GM13977 (cell line): ENCODE results near the gene TRAPPC3L.

Source experiments
- DNase-seq: peaks from one replicate; pipeline ENCODE4 v3.0.0; 2012; ENCODE audit warnings: low spot score
- CTCF ChIP-seq: IDR thresholded peaks from 2 replicates; pipeline ENCODE4 v1.5.1; 2012; ENCODE audit warnings: mild to moderate bottlenecking, control low read depth; ENCODE audit not compliant: insufficient read depth; ENCODE audit errors: extremely low read depth, missing control alignments
- in situ Hi-C: fragments of 300-500 bp; cut with MboI; formaldehyde crosslinking; loops from one replicate; pipeline ENCODE4 v1.12.0; 2022; ENCODE audit warnings: low sequenced_read_pairs, low pct_unique_long_range_greater_than_20kb, mixed read lengths, inconsistent platforms; ENCODE audit not compliant: unreplicated experiment

The TRAPPC3L gene

DNA sequence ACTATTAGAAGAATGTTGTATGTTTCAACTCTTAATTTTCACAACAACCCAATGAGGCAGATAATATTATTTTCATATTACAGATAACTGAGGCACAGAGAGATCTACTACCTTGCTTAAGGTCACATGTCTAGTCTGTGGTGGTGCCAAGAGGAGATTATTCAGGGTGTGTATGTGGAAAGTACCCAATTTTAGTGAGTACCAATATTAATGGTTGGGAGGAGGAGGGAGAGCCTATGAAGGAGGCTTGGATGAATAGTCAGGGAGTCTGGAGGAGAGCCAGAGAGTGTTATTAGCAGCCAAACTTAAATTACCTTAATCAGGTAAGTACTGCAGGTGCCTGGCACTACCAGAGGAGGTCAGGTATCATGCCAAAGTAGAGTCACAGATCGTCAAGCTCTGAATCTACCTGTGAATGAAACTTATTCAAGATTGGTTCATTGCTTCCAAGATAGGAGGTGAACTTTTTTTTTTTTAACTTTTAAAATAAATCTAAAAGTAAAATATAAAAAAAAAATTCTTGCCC is 95.2 kb downstream of the TRAPPC3L start:
- DNase-seq, result no peak
- no peak for TF ChIP-seq CTCF
- in situ Hi-C loops, result no loop called here

DNA sequence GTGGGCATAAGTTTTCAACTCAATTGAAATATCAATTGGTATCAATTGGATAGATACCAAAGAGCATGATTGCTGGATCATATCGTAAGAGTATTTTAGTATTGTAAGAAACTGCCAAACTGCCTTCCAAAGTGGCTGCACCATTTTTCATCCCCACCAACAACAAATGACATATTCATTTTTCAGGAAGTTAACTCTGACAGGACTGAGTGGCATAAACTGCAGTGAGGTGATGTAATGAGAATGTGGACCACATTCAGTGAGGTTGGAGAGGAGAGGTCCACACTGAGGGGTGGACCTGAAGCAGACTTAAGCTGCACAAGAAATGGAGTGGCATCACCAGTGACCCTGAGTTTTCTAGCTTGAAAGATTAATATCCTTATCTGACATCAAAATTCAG is 95.9 kb downstream of the TRAPPC3L start:
- in situ Hi-C loops, result no loop called here
- DNase-seq, result no peak
- no peak for TF ChIP-seq CTCF

DNA sequence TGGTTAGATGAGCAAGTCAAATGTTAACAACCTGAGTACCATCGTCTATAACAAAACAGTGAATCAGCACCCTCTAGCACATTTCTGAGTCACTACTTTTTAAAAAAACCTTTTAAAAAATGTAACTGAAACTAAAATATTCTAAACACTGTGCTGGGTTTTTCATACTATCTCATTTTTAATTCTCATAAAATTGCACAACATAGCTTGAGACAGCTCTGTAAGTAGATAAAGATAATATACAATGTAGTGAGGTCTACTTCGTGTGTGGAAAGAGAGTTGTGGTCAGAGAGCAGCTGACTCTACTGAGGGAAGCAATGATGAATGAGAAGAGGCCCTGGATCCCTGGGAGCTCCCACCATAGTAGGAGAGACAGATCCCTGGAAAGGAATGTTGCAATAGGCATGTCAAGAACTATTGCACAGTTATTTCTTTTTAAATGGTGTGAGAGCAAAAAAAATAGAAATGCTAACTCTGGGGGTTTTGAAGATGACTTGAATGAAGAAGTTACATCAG is 97.9 kb downstream of the TRAPPC3L start:
- peak; percentile 9 for TF ChIP-seq CTCF
- in situ Hi-C loops, result no loop called here
- no peak for DNase-seq

DNA sequence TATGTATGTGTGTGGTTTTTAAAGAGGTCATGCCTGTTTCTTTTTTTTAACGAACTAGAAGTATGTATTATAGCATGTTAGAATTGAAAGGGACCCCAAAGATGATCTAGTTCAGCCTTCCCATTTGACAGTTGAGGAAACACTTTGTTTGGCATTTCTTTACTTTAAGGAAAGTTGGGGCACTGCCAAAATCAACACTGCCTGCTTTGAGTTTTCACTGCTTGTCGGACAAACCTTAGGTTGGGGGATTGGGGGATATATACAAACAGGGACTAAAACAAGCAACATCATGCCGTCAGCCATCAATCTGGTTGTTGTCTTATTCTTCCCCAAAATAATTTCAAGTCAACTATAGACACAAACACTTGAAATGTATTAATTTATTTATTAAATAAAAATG is 98.4 kb downstream of the TRAPPC3L start:
- DNase-seq, result no peak
- in situ Hi-C loops, result no loop called here
- TF ChIP-seq CTCF, result no peak

GRCh38 chr6:116446399-116446798 is 99.1 kb downstream of the TRAPPC3L start:
- no peak for DNase-seq
- TF ChIP-seq CTCF, result no peak
- in situ Hi-C loops, result no loop called here

DNA sequence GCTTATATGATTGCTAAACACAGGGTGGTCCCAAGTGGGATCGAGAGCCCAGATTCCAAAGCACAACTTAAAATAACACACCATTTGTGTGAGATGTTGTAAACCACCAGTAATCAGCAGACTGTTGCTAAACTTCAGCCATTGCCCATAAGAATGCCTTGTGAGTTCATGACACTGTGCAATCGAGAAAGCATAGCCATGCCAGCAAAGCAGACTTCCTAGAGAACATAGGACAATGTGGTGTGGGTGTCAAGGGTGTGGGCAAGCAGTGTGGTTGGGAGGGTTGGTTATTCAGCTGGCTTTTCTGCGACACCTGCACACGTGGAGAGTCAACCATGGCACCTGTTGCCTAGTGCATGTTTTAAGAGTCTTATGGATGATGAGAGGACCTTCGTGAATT is 100.4 kb downstream of the TRAPPC3L start:
- no peak for DNase-seq
- TF ChIP-seq CTCF, result no peak
- in situ Hi-C loops, result no loop called here
